NT2/D1 (cell line): Measurements from ENCODE around the gene KCNQ1OT1.

Source experiments
- SUZ12 ChIP-seq: IDR thresholded peaks from 2 replicates; pipeline ENCODE4 v1.6.1; 2011; ENCODE audit not compliant: insufficient read length, insufficient read depth; ENCODE audit errors: extremely low read depth
- YY1 ChIP-seq: IDR thresholded peaks from 2 replicates; pipeline ENCODE4 v1.6.1; 2011; ENCODE audit not compliant: insufficient read length, insufficient read depth
- ZNF274 ChIP-seq: IDR thresholded peaks from 2 replicates; pipeline ENCODE4 v1.6.1; 2011; ENCODE audit warnings: mild to moderate bottlenecking, low read depth, low read length

DNA sequence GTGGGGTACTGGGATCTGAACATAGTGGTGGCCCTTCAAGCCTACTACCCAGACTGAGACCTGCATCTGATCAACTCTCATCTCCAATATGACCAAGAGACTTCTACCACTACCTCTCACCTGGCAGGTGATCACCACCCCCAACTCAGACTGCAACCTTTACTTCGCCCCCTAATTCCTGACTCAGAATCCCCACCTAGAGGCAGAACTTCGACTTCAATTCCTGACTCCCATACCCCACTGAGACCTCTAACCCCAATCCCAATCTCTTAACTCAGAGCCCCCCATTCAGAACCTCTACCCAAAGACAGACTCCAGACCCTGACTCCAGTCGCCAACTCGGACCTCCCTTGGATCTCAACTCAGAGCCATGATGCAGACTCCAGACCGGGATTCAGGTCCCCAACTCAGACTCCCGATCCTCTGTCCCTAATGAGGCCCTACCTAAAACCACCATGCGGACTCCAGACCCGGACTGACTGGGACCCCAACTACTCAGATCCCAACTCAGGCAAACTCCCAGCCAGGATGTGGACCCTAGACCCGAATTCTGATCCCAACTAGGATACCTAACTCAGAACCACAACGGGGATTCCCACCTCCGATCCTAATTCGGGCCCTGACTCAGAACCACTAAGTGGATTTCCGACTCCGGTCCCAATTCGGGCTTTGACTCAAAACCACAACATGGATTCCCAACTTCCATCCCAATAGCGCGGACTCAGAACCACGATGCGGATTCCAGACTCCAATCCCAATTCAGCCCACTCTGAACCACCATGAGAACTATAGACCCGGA is 1.2 kb downstream of the KCNQ1OT1 start:
- TF ChIP-seq ZNF274 (no peak), YY1 (no peak), SUZ12 (no peak)
